ENCODE data around the gene COMMD10. TPM values are rescaled to one million over a fixed set of nuclear protein-coding genes. Genes with fewer than 3 reads are reported as not detected.

Gene COMMD10
- polyA plus RNA-seq, 1 donor (not counting 4 experiments of a cell fraction or from before 2014, with no cell fraction given): 22.3 TPM

GRCh38 chr5:116248432-116248831 is 163.6 kb downstream of the COMMD10 start:
- dilution Hi-C loops (cut with MboI; ENCODE audit: extremely low pct_ligation_motif_present, low sequenced_read_pairs): no loop called here
- no peaks in the 10 kb centered on the region for H3K4me1 ChIP-seq (ENCODE audit: control insufficient read depth, extremely low read depth, insufficient read depth, low read length)
- no peak overlapping the region for H3K27ac ChIP-seq (ENCODE audit: control insufficient read depth, insufficient read depth, low read length)
- H3K9me1 ChIP-seq (ENCODE audit: control insufficient read depth, extremely low read depth, insufficient read depth, low read length): no peaks in the 10 kb centered on the region
- H3K79me2 ChIP-seq (ENCODE audit: control insufficient read depth, insufficient read depth, low read length): no peaks in the 10 kb centered on the region
- no peak for FAIRE-seq
- DNase-seq (ENCODE audit: low read depth, low spot score): no peak
- no peak overlapping the region for H3K9ac ChIP-seq (ENCODE audit: control insufficient read depth, extremely low read depth, insufficient read depth, low read length)
- TF ChIP-seq CTCF (optimal IDR thresholded peaks at IDR 0.05 in 1 of 3, IDR thresholded peaks at IDR 0.05 in 1 of 3, conservative IDR thresholded peaks at IDR 0.05 in 1 of 3; ENCODE audit: extremely low read depth in 1 of 3, insufficient read depth in 2 of 3, low read length in 3 of 3): no peak
- TF ChIP-seq EZH2 (IDR thresholded peaks at IDR 0.05; ENCODE audit: low read length): no peak
- no peak overlapping the region for H2AFZ ChIP-seq (ENCODE audit: control insufficient read depth, low read length)
- no peak overlapping the region for H3K4me2 ChIP-seq (ENCODE audit: control insufficient read depth, extremely low read depth, insufficient read depth, low read depth, low read length)
- H3K4me3 ChIP-seq (ENCODE audit: control insufficient read depth in 2 of 3, extremely low read depth in 1 of 3, insufficient read depth in 2 of 3, low read depth in 1 of 3, low read length in 3 of 3): no peak overlapping the region
- H3K9me3 ChIP-seq (ENCODE audit: control insufficient read depth, low read depth, low read length): no peaks in the 10 kb centered on the region
- no peaks in the 10 kb centered on the region for H4K20me1 ChIP-seq (ENCODE audit: control insufficient read depth, extremely low read depth, insufficient read depth, low read length)
- no peaks in the 10 kb centered on the region for H3K27me3 ChIP-seq (ENCODE audit: control insufficient read depth, extremely low read depth, insufficient read depth, low read length)
- H3K36me3 ChIP-seq (ENCODE audit: control insufficient read depth in 2 of 2, extremely low read depth in 1 of 2, insufficient read depth in 2 of 2, low read length in 2 of 2): no peaks in the 10 kb centered on the region

- FAIRE-seq: no peak
- no peak for DNase-seq (ENCODE audit: low read depth, low spot score)
- H3K9me3 ChIP-seq (ENCODE audit: control insufficient read depth, low read depth, low read length): no peaks in the 10 kb centered on the region
These were observed 164.8 kb downstream of the COMMD10 start for GRCh38 chr5:116249648-116250047.

More at GRCh38 chr5:116249648-116250047, 164.8 kb downstream of the COMMD10 start:
- no peaks in the 10 kb centered on the region for H3K9me1 ChIP-seq (ENCODE audit: control insufficient read depth, extremely low read depth, insufficient read depth, low read length)
- H3K79me2 ChIP-seq (ENCODE audit: control insufficient read depth, insufficient read depth, low read length): no peaks in the 10 kb centered on the region
- H3K4me1 ChIP-seq (ENCODE audit: control insufficient read depth, extremely low read depth, insufficient read depth, low read length): no peaks in the 10 kb centered on the region
- H3K4me2 ChIP-seq (ENCODE audit: control insufficient read depth, extremely low read depth, insufficient read depth, low read depth, low read length): no peak overlapping the region
- no peaks in the 10 kb centered on the region for H3K27me3 ChIP-seq (ENCODE audit: control insufficient read depth, extremely low read depth, insufficient read depth, low read length)
- no peak overlapping the region for H2AFZ ChIP-seq (ENCODE audit: control insufficient read depth, low read length)
- H3K27ac ChIP-seq (ENCODE audit: control insufficient read depth, insufficient read depth, low read length): no peak overlapping the region
- no peaks in the 10 kb centered on the region for H3K36me3 ChIP-seq (ENCODE audit: control insufficient read depth in 2 of 2, extremely low read depth in 1 of 2, insufficient read depth in 2 of 2, low read length in 2 of 2)
- no peak overlapping the region for H3K9ac ChIP-seq (ENCODE audit: control insufficient read depth, extremely low read depth, insufficient read depth, low read length)
- no peak overlapping the region for H3K4me3 ChIP-seq (ENCODE audit: control insufficient read depth in 2 of 3, extremely low read depth in 1 of 3, insufficient read depth in 2 of 3, low read depth in 1 of 3, low read length in 3 of 3)
- no peak for TF ChIP-seq EZH2 (IDR thresholded peaks at IDR 0.05; ENCODE audit: low read length)
- no peak for TF ChIP-seq CTCF (optimal IDR thresholded peaks at IDR 0.05 in 1 of 3, IDR thresholded peaks at IDR 0.05 in 1 of 3, conservative IDR thresholded peaks at IDR 0.05 in 1 of 3; ENCODE audit: extremely low read depth in 1 of 3, insufficient read depth in 2 of 3, low read length in 3 of 3)
- no peaks in the 10 kb centered on the region for H4K20me1 ChIP-seq (ENCODE audit: control insufficient read depth, extremely low read depth, insufficient read depth, low read length)
- dilution Hi-C loops (cut with MboI; ENCODE audit: extremely low pct_ligation_motif_present, low sequenced_read_pairs): no loop called here
